HG03521 (cell line): ENCODE results near the gene DPEP2.
"Not testable (repeated sequence)": the region's sequence is repeated elsewhere in the genome, so short reads cannot be mapped to it uniquely, and the experiment has no call there.

Experiments used
- ATAC-seq: cut with Tn5 transposase; IDR thresholded peaks from one replicate; pipeline ENCODE4 v1.9.1; 2021; ENCODE audit warnings: mild to moderate bottlenecking, moderate library complexity; ENCODE audit not compliant: unreplicated experiment

The DPEP2 gene

DNA sequence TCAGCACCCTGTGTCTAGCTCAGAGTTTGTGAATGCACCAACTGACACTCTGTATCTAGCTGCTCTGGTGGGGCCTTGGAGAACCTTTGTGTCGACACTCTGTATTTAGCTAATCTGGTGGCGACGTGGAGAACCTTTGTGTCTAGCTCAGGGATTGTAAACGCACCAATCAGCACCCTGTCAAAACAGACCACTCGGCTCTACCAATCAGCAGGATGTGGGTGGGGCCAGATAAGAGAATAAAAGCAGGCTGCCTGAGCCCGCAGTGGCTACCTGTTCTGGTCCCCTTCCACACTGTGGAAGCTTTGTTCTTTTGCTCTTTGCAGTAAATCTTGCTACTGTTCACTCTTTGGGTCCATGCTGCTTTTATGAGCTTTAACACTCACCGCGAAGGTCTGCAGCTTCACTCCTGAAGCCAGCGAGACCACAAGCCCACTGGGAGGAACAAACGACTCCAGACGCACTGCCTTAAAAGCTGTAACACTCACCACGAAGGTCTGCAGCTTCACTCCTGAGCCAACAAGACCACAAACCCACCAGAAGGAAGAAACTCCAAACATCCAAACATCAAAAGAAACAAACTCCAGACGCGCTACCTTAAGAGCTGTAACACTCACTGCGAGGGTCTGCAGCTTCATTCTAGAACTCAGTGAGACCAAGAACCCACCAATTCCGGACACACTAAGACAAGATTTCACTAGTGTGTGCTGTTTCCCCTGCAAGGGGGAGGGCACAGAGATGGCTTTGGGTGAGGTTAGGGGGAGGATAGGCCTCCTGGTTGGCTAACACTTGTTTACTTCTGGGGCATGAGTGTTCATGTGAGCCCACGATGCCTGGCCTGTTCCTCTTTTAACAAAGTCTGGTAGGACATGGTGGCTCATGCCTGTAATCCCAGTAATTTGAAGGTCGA lies at the start of gene DPEP2:
TSS of gene DPEP2 (minus strand) at position 706 of the 910 bp plus-strand sequence. CDS start 6,272 bp downstream, outside the sequence.
- ATAC-seq, result not testable (repeated sequence)

DNA sequence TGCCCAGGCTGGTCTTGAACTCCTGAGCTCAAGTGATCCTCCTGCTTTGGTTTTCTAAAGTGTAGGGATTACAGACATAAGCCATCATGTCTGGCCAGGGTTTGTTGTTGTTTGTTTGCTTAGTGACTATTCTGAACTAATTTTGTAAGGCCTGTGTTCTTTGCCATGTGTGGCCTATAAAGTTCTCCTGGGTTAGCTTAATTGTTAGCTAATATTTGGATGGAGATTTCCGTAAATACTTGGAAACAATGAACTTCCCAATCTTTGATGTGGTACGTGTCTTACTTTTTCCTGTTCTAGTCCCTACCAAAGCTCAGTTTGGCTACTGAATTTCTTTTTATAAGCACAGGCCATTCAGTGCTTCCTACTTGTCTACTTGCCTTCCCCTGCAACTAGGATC lies 48.7 kb upstream of the DPEP2 start:
- no peak for ATAC-seq

DNA sequence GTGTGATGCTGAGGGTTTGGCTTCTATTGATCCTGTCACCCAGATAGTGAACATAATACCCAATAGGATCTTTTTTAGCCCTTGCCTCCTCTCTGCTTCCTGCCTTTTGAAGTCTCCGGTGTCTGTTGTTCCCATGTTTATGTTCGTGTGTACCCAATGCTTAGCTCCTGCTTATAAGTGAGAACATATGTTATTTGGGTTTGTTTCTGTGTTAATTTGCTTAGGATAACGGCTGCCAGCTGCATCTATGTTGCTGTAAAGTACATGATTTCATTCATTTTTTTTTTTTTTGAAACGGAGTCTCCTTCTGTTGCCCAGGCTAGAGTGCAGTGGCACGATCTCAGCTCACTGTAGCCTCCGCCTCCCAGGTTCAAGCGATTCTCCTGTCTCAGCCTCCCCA lies 46.8 kb upstream of the DPEP2 start:
- ATAC-seq, result no peak

- ATAC-seq, result no peak
Observed at GRCh38 chr16:68041783-68042182, 42.5 kb upstream of the DPEP2 start.

DNA sequence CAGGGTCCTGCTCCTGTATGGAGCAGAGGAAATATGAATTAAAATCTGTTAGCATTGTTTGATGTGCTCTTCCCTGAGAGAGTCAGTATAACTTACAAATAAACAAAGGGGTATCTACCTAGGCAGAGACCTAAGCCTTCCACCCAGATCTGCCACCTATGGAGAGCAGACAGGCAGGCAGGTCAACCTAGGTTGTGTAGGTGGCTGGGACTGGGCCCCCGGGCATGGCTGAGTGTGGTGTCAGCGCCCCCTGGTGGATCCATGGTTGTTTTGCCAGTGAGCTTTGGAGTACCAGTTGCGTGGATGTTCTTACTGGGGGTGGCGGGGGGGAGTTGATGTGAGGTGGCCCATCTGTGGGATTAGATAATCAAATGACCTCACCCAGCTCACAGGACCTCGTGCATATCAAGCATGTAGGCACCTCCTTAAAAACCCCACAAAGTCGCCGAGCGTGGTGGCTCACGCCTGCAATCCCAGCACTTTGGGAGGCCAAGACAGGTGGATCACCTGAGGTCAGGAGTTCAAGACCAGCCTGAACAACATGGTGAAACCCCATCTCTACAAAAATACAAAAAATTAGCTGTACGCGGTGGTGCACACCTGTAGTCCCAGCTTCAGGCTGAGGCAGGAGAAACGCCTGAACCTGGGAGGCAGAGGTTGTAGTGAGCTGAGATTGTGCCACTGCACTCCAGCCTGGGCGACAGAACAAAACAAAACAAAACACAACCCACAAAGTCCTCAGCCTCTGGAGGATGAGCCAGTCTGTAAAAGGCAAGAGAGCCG lies 41.4 kb upstream of the DPEP2 start:
- ATAC-seq, result no peak

GRCh38 chr16:68037841-68038597 lies 38.7 kb upstream of the DPEP2 start:
- ATAC-seq, result no peak

- ATAC-seq, result no peak
Observed at GRCh38 chr16:68035227-68035626, 35.9 kb upstream of the DPEP2 start.

GRCh38 chr16:68033101-68033500 lies 33.8 kb upstream of the DPEP2 start:
- no peak for ATAC-seq

- no peak for ATAC-seq
Observed at GRCh38 chr16:68031951-68032350, 32.7 kb upstream of the DPEP2 start.

DNA sequence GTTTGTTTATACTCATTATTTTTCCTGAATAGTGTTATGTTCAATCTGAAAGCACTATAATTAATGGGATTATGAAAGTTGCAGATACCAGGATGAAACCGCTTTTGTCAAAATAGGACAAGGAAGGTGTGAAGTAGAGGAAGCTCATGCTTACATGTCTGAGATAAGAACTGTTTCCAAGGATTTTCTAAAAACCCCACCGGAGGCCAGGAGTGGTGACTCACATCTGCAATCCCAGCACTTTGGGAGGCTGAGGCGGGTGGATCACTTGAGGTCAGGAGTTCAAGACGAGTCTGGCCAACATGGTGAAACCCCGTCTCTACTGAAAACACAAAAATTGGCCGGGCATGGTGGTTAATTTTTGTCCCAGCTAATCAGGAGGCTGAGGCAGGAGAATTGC lies 30.8 kb upstream of the DPEP2 start:
- ATAC-seq, result not testable (repeated sequence)

DNA sequence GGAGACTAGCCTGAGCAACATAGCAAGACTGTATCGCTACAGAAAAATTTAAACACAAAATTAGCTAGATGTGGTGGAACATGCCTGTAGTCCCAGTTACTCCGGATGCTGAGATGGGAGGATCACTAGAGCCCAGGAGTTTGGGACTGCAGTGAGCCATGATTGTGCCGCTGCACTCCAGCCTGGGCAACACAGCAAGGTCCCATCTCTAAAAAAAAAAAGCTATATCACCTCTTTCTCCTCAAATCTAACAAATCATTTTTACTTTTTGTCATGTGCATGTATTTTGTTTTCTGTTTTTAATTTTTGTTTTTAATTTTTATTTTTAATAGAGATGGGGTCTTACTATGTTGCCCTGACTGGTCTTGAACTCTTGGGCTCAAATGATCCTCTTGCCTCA lies 29.7 kb upstream of the DPEP2 start:
- no peak for ATAC-seq

GRCh38 chr16:68022728-68023537 lies 23.6 kb upstream of the DPEP2 start, which contains the start of the genes DDX28 and DUS2:
TSS of gene DDX28 (minus strand) at chr16:68023232. CDS start at chr16:68023202, 30 bp downstream.
TSS of gene DUS2 (plus strand) at chr16:68023284. CDS start at chr16:68038024, 14,740 bp downstream.
- peak; percentile 73 for ATAC-seq

GRCh38 chr16:68022278-68022727 lies 23.0 kb upstream of the DPEP2 start:
- ATAC-seq, result peak; percentile 7

GRCh38 chr16:68021490-68021889 lies 22.2 kb upstream of the DPEP2 start:
- ATAC-seq, result no peak

- no peak for ATAC-seq
Observed at GRCh38 chr16:68019167-68019680, 19.9 kb upstream of the DPEP2 start.

GRCh38 chr16:68015681-68016080 lies 16.4 kb upstream of the DPEP2 start, which contains the start of gene DPEP2NB:
TSS of gene DPEP2NB (minus strand) at chr16:68015911. CDS start at chr16:68015770, 141 bp downstream.
- no peak for ATAC-seq

DNA sequence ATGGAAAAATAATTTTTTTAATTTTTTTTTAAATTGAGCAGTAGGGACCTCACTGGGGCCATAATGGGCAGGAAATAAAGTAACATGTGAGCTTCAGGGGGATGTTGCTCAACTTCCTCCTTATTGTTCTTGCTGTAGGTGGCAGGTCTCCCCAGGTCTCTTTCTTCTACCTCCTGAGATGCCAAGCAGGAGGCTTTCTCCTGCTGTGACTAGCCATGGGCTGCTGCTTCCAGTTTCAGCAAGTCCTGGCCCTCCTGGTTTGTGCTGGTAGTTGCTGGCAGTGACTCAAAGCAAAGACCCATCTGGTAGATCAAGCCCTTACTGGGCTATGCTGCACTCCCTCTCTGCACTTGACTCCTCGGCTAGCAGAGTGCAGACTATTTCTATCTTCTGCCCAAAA lies 14.2 kb upstream of the DPEP2 start:
- no peak for ATAC-seq

GRCh38 chr16:68009872-68010271 lies 10.6 kb upstream of the DPEP2 start:
- not testable (repeated sequence) for ATAC-seq

DNA sequence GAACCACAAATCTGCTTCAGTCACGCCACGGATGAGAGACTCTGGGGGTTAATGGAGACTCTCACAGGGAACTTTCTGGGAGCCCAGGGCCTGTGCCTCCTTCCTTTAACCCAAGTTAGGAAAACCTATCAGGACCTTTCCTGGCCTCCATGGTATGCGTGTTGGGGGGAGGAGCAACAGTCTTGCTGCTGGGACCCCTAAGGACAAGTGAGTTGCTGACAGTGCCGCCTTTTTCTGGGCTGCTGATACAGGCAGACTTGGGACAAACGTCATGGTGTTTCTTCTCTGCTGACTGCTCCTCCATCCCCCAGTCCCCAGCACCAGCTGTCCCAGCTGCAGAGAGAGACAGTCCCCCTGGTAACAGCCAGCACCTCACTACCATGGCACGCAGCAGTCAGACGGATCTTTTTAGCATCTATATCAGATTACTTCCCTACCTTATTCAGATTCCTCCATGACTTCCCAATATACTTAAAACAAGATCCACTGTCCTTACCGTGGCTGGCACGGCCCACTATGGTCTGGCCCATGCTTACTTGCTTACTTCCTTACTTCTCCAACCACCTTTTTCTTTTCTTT lies 10.0 kb upstream of the DPEP2 start:
- ATAC-seq, result no peak
